Lower lobe of right lung (tissue), 2 donors: ENCODE data around the gene OR9Q1. TPM values are rescaled to one million over a fixed set of nuclear protein-coding genes. Genes with fewer than 3 reads are reported as not detected.

Experiments
- ATAC-seq, 2 donors: fragments of 200-7000 bp; cut with Tn5 transposase; one replicate each; pipeline ENCODE4 v1.9.1; 2020 to 2022; ENCODE audit warnings: mild to moderate bottlenecking in 2 of 2, moderate library complexity in 2 of 2
- DNase-seq: peaks from one replicate; pipeline ENCODE4 v3.0.0-alpha.2; 2020
- H3K27ac ChIP-seq: fragments of 200-600 bp; one replicate; pipeline ENCODE4 v1.8.0; 2022
- H3K27me3 ChIP-seq: fragments of 200-600 bp; one replicate; pipeline ENCODE4 v1.8.0; 2022; ENCODE audit warnings: low read depth
- H3K36me3 ChIP-seq: fragments of 200-600 bp; one replicate; pipeline ENCODE4 v1.8.0; 2022; ENCODE audit warnings: mild to moderate bottlenecking
- H3K4me1 ChIP-seq: fragments of 200-600 bp; one replicate; pipeline ENCODE4 v1.8.0; 2022
- H3K4me3 ChIP-seq: fragments of 200-600 bp; one replicate; pipeline ENCODE4 v1.8.0; 2022; ENCODE audit warnings: mild to moderate bottlenecking
- H3K9me3 ChIP-seq: fragments of 200-600 bp; one replicate; pipeline ENCODE4 v1.8.0; 2022
- intact Hi-C: fragments of 100-400 bp; cut with DNase I; formaldehyde crosslinking; loops from one replicate; pipeline ENCODE4 v1.11.0; 2022
- total RNA-seq: library from RNA; stranded (reverse); fragmentation: NEBNext Ultra II Directional; extraction: Animal tissue kit (Norgen Biotek cat#: 25700); gene quantifications from one replicate; pipeline ENCODE4 v1.2.1, GENCODE V29; 2021
- TF ChIP-seq, protein P1 (sequence below): fragments of 200-600 bp; IDR thresholded peaks from one replicate; pipeline ENCODE4 v1.8.0; 2022; ENCODE audit warnings: antibody characterized with exemption, mild to moderate bottlenecking
- donor health status: DM: no; HTN: yes; CAD: no; lungs with severe emphysema.

Gene OR9Q1
- total RNA-seq, 1 donor from 2014 or later, result not detected

DNA sequence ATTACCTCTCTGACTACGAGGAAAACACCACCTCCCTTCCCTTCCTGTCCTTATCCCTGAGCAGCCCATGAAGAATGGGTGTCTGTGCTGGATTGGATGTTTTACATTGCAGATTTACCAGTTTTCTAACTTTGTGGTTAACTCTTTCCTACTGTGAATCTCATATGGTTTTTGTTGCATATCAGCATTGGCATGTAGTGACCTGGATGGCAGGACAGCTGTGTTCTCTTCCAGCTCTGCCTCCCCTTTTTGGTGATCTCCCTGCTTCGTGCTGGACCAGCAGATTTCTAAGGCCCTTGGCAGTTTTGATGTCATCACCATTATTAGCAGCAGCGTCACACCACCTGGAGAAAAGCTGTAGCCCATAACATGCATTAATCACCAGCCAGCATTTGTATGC lies 33.8 kb downstream of the OR9Q1 start:
- DNase-seq, result no peak
- Histone ChIP-seq H3K27ac (no peak overlapping the region), H3K27me3 (no peaks in the 10 kb centered on the region), H3K4me1 (peaks cover 13% of the 10 kb centered on the region), H3K4me3 (no peak overlapping the region), H3K36me3 (no peaks in the 10 kb centered on the region), H3K9me3 (no peaks in the 10 kb centered on the region)
- intact Hi-C loops, result no loop called here
- no peak for ATAC-seq
- TF ChIP-seq, protein P1, sequence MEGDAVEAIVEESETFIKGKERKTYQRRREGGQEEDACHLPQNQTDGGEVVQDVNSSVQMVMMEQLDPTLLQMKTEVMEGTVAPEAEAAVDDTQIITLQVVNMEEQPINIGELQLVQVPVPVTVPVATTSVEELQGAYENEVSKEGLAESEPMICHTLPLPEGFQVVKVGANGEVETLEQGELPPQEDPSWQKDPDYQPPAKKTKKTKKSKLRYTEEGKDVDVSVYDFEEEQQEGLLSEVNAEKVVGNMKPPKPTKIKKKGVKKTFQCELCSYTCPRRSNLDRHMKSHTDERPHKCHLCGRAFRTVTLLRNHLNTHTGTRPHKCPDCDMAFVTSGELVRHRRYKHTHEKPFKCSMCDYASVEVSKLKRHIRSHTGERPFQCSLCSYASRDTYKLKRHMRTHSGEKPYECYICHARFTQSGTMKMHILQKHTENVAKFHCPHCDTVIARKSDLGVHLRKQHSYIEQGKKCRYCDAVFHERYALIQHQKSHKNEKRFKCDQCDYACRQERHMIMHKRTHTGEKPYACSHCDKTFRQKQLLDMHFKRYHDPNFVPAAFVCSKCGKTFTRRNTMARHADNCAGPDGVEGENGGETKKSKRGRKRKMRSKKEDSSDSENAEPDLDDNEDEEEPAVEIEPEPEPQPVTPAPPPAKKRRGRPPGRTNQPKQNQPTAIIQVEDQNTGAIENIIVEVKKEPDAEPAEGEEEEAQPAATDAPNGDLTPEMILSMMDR, result no peak

DNA sequence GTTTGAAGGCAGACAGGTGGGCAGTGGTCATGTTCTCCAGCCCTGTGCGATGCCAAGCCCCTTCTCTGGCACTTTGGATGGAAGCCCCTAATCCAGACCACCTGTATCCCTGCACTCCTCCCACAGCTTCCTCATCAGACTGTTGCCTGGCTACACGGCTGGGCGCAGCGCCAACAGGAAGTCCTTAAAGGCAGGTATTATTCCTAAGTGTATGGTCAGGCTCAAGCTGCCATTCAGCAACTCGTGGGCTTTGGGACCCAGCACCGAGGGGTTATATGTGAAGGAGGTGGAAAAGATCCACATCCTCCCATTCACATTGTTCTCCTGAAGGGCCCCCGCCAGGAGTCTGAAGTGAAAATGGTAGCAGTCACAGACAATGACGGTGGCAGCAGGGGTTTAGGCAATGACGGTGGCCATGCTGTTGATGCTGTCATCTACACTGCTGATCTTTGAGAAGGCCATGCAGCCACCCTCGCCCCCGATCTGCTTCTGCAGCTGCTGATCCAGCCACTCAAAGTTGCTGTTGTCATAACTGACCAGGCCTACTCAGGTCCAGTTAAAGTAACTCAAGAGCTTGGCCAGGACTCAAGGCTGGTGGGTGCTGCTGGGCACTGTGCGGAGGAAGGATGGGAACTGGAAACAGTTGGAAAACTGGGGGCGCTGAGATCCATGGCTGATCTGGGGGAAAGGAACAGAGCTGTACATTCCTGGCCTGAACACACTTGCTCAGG lies 34.8 kb downstream of the OR9Q1 start:
- TF ChIP-seq, protein P1, result no peak
- H3K27ac ChIP-seq, result peak overlapping the region; percentile 43
- H3K27me3 ChIP-seq, result no peaks in the 10 kb centered on the region
- no peaks in the 10 kb centered on the region for H3K9me3 ChIP-seq
- peak; percentile 66 for DNase-seq
- no peaks in the 10 kb centered on the region for H3K36me3 ChIP-seq
- peak; percentile 32 to 46 for ATAC-seq
- intact Hi-C loops, result no loop called here
- no peak overlapping the region for H3K4me3 ChIP-seq
- H3K4me1 ChIP-seq, result peaks cover 13% of the 10 kb centered on the region

DNA sequence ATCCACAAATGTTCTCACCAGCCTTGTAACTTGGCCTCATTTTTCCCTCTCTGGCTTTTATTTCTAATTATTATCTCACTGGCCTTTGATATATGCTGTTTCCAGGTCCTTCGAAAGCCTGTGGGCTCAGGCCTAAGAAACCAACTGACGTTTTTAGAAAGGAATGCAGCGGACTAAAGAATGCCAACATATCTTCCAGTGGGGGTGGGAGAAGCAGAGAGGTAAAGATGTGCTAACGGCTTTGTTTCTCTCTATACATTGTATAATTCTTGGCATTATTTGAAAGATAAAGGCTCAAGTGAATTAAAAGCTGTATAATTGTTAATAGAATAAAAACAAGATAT lies 35.3 kb downstream of the OR9Q1 start:
- no peak overlapping the region for H3K4me3 ChIP-seq
- peaks cover 13% of the 10 kb centered on the region for H3K4me1 ChIP-seq
- ATAC-seq, result peak; percentile 48 to 65
- H3K36me3 ChIP-seq, result no peaks in the 10 kb centered on the region
- H3K27ac ChIP-seq, result peak overlapping the region; percentile 43
- DNase-seq, result no peak
- TF ChIP-seq, protein P1, result no peak
- H3K9me3 ChIP-seq, result no peaks in the 10 kb centered on the region
- intact Hi-C loops, result no loop called here
- H3K27me3 ChIP-seq, result no peaks in the 10 kb centered on the region

DNA sequence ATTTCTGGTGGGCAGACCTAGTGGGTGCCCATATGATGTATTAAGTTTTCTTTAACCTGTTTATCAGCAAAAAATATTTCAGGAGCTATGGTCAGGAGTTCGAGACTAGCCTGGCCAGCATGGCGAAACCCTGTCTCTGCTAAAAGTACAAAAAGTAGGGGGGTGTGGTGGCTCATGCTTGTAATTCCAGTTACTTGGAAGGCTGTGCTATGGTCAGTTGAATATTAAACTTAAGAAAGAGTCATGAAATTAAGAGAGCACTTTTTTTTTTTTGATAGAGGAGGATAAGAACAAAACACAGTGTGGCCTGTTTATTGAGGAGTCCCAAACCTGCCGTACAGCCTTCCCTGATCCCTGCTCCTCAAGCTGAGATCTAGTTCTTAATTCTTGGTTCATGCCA lies 36.9 kb downstream of the OR9Q1 start:
- ATAC-seq (no peak), DNase-seq (no peak)
- H3K27ac ChIP-seq, result no peak overlapping the region
- intact Hi-C loops, result no loop called here
- no peaks in the 10 kb centered on the region for H3K36me3 ChIP-seq
- H3K9me3 ChIP-seq, result no peaks in the 10 kb centered on the region
- TF ChIP-seq, protein P1, result no peak
- H3K4me1 ChIP-seq, result peaks cover 13% of the 10 kb centered on the region
- no peak overlapping the region for H3K4me3 ChIP-seq
- no peaks in the 10 kb centered on the region for H3K27me3 ChIP-seq

DNA sequence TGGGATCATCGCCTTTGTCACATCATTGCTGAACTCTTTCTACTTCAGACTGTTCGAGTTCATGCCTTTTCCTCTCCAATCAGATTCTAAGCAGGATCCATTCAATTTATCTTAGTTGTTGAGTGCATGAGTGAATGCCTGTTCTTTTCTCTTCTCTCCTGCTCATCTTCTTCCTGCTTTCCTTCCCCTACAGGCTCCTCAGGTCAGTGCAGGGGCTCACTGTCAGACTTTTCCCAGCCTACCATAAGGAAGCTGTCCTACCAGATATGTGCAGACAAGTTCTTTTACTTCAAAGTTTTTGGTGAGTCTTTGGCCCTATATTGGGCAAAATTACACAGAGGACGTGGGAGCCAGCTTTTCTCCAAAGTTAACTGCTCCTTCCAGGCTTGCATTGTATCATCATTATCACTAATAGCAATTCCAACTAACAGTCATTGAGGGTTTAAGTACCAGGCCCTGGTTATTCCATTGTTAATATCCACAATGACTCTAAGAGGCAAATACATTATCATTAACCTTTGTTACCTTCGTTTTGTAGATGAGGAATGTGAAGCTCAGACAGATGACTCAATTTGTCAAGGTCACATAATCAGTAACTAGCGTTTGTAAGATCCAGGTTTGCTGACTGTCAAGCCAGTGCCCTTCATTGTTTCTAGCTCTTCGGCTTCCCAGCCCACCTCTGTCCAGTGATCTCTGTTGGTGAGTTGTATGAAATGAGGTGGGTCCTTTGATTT lies 37.4 kb downstream of the OR9Q1 start:
- Histone ChIP-seq H3K4me3 (no peak overlapping the region), H3K4me1 (peaks cover 13% of the 10 kb centered on the region), H3K27me3 (no peaks in the 10 kb centered on the region), H3K27ac (no peak overlapping the region), H3K36me3 (no peaks in the 10 kb centered on the region), H3K9me3 (no peaks in the 10 kb centered on the region)
- ATAC-seq, result no peak
- intact Hi-C loops, result no loop called here
- TF ChIP-seq, protein P1, result no peak
- no peak for DNase-seq
